DND-41 (cell line): ENCODE data around the gene TMEM184A.

Experiments
- EZH2 ChIP-seq: IDR thresholded peaks from 3 replicates; pipeline ENCODE4 v1.6.1; 2012; ENCODE audit warnings: borderline replicate concordance, low read depth, mild to moderate bottlenecking, moderate library complexity, low read length, inconsistent platforms; ENCODE audit not compliant: severe bottlenecking
- TF ChIP-seq, protein P1 (sequence below): IDR thresholded peaks from 2 replicates; pipeline ENCODE4 v1.5.1; 2012; ENCODE audit warnings: borderline replicate concordance, low read length, moderate library complexity, mild to moderate bottlenecking; ENCODE audit not compliant: poor library complexity, severe bottlenecking; ENCODE audit errors: extremely low read depth

DNA sequence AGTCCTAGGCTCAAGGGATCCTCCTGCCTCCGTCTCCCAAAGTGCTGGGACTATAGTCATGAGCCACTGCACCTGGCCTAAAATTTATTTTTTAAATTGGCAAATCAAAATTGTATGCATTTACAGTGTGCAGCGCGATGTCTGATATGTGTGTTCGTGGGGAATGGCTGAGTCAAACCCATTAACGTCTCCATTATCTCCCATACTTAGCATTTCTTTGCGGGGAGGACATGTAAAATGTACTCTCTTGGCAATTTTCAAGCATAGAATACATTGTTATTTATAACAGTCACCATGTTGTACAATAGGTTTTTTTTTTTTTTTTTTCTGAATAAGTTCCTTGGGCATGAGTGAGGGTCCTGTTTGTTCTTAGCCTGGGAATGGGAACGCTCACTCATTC lies 3.8 kb downstream of the TMEM184A start:
- TF ChIP-seq EZH2, result no peak
- TF ChIP-seq, protein P1, sequence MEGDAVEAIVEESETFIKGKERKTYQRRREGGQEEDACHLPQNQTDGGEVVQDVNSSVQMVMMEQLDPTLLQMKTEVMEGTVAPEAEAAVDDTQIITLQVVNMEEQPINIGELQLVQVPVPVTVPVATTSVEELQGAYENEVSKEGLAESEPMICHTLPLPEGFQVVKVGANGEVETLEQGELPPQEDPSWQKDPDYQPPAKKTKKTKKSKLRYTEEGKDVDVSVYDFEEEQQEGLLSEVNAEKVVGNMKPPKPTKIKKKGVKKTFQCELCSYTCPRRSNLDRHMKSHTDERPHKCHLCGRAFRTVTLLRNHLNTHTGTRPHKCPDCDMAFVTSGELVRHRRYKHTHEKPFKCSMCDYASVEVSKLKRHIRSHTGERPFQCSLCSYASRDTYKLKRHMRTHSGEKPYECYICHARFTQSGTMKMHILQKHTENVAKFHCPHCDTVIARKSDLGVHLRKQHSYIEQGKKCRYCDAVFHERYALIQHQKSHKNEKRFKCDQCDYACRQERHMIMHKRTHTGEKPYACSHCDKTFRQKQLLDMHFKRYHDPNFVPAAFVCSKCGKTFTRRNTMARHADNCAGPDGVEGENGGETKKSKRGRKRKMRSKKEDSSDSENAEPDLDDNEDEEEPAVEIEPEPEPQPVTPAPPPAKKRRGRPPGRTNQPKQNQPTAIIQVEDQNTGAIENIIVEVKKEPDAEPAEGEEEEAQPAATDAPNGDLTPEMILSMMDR, result no peak
